HG03342 (cell line): ENCODE data around the gene MCTP1.
A peak's percentile ranks its signal among the peaks of the same experiment; 100 is the strongest.
"Not testable (repeated sequence)": the region's sequence is repeated elsewhere in the genome, so short reads cannot be mapped to it uniquely, and the experiment has no call there.

Experiments used
- ATAC-seq: cut with Tn5 transposase; IDR thresholded peaks from one replicate; pipeline ENCODE4 v1.9.1; 2021; ENCODE audit warnings: mild to moderate bottlenecking, moderate library complexity; ENCODE audit not compliant: unreplicated experiment

MCTP1 gene

DNA sequence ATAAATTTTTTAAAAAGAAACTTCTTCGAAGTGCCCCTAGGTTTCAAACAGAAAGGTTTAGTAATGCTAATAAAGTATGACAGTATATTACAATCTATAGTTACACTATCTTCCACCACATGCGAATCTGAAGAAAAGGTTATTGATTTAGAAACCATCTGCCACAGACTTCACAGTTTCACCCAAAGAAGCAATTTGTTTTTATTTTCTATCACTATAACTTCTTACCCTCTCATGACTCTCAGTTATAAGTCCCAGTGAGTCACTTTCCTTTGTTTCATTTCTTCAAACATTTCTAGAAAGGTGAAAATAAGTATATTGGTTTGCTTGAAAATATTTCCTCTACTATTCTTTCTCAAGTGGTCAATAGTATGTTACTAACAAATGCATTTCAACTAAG lies 93.6 kb downstream of the MCTP1 start:
- ATAC-seq: peak; percentile 80

DNA sequence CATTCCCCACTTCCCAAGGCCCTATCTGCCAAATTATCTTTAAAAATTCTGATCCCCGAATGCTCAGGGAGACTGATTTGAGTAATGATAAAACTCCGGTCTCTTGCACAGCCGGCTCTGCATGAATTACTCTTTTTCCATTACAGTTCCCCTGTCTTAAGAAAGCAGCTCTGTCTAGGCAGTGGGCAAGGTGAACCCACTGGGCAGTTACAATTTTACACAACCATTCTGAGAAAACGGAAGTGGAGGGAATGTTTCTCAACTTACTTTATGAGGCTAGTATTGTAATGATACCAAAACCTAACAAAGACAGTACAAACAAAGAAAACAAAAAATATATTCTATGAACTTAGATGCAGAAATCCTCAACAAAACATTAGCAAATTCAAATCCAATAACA lies 100.0 kb downstream of the MCTP1 start:
- ATAC-seq: no peak

DNA sequence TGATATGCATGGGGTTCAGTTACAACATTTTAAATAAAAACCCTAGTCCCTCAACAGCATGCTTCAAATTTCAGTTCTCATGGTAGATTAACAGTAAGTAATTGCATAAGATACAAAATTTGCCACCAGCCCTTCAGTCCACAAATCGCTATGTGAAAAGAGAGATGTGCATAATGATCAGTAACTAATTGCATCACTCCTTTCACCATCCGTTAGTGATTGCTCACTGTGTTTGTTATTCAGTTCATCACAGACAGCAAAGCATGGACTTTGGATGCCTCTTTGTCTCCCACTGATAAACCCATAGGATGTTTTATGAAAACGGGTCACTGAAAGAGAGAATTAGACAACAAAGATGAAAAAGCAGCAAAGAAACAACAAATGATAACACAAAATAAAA lies 103.2 kb downstream of the MCTP1 start:
- ATAC-seq: no peak

DNA sequence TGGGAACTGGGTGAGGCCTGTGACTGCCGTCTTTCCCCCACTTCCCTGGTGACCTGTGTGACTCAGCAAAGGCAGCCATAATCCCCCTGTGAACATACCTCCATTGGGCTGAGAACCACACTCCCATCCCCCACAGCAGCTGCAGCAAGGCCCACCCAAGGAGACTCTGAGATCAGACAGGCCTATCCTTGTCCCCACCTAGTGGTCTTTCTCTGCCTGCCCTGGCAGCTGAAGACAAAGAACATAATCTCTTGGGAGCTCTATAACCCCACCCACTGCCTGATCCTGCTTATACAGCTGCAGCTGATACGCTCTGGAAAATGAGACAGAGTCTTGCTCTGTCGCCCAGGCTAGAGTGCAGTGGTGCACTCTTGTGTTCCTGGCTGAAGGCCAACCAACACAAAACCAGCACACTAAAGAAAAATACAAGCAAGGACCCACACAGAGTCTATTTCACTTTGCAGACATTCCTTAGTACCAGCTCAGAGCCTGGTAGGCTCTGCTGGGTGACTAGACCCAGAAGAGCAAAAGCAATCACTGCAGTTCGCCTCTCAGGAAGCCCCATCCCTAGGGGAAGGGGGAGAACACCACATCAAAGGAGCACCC lies 106.7 kb downstream of the MCTP1 start:
- ATAC-seq: no peak

DNA sequence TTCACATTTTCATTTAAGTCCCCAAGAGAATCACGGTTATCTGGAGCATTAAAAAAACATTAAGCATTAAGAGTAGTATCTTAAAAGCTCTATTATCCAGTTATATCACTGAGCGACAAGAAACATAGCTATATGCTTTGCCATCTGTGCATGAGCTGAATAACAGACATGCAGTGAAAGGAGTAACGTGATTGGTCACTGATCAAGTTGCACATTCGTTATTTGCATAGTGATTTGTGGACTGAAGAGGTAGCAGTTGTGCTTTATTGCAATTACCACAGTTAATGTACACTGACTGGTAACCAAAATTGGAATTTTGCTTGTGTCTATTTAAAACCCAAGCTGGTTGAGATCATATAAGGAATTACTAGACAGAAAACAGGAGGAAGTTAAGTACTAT lies 107.4 kb downstream of the MCTP1 start:
- no peak for ATAC-seq

DNA sequence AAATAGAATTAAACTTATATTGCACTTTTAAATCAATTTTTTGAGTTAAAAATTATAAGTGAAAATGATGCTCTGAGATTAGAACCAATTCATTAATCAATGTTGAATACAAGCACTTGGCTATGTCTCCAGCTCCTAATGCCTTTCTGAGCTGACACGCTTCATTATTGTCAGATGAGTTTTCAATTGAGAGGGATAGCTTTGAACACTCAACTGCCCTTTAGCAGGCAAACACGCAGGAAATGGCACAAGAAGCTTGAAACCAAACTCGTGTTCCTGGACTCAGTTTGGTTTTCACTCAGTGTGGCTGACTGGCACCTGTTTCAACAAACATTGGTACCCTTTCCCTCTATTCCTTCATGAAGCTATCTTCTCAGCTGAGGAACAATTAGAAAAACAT lies 109.8 kb downstream of the MCTP1 start:
- no peak for ATAC-seq

DNA sequence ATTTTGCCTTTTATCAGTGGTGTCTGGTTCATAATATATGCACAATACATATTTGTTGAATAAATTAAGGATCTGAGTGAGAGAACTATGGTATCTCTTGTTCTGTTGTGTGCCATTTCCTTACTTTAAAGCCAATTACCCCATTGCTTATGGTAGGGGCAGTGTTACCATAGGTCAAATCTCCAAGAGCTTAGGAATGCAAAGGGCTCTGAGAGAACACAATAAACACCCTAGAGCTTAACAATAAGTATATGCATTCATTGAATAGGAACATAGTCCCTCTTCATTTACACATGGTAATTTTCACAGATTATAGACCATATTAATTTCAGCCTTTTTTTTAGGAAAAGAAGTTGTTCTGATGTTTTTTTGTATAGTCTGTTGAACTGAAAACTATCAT lies 112.2 kb downstream of the MCTP1 start:
- no peak for ATAC-seq

DNA sequence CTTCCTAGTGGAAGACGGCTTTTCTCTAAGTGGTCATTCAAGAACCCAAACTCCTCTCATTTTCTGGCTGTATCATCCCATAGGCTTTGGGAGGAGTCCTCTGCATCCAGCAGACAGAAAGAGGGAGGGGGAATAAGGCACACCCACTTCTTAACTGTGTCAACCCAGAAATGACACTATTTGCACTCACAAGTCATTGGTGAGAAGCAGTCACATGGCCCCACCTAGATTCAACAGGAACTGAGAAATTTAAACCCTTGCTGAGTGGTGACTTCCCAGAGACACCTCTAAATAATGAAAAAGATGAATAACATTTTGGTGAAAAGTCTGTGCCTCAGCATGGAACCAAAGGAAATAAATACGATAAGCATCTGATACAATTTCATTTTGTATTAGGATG lies 120.0 kb downstream of the MCTP1 start:
- no peak for ATAC-seq

DNA sequence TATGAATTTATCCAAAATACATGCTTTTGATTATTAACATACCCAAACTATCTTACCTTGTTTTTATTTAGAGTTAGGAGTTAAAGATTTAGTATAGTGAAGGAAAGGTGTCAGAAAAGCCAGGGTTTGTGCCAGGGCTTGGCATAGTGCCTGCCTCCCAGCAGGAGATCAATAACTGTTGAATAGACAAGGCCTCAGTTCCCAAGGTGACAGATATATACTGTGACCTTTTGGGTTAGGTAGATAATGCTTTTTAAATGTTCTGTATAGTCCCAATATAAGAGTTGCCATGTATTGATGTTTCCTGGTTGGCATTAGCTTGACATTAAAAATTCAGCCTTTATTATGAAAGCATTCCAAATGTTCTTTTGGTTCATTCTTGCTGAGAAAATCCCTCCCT lies 121.8 kb downstream of the MCTP1 start:
- ATAC-seq: no peak

DNA sequence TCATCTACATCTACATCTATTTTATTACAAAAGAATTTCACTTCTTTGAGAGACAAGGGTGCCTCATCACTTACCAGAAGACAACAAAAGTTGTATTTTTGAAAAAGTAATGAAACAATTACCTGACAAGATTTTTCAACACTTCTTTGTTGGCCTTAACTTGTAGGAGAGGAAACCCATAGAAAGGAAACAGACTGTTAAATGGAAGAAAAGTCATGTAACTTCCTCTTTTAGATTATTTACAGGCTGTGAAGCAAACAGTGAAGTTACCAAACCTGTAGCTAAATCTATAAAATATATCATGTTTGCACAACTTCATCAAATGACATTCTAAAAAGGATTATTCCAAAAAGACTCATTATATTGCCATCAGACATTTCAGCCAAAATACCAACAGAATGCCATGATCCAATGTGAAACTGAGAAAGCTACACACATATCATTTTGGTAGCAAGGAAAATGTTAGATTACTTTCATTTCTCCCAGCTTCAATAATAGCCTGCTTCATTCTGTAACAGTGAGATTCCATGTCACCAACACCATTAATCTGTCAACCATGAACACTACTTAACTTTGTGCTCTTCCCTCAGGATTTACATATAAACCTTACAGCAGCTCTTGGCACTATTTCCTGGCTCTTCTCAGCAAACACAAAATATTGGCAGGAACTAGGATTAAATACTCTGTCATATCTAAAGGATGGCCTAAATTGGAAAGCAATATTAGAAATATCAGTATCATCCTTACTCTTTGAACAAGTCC lies 122.5 kb downstream of the MCTP1 start:
- no peak for ATAC-seq

DNA sequence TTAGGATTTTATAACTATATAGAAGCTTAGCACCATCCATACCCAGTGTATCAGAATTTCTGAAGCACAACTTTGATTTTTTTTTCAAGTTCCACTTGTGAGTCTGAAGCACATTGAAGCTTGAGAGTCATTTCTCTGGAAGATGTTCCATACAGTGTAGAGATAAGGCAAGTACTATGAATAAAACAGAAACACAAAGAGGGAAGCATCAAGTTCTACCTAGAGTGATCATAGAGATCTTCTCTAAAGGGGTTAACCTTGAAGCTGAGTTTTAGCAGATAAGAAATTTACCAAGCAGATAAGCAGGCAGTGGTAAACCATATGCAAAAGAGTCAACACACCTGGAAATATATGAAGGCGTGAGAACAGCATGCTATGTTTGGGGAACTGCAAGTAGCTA lies 125.3 kb downstream of the MCTP1 start:
- ATAC-seq: no peak

DNA sequence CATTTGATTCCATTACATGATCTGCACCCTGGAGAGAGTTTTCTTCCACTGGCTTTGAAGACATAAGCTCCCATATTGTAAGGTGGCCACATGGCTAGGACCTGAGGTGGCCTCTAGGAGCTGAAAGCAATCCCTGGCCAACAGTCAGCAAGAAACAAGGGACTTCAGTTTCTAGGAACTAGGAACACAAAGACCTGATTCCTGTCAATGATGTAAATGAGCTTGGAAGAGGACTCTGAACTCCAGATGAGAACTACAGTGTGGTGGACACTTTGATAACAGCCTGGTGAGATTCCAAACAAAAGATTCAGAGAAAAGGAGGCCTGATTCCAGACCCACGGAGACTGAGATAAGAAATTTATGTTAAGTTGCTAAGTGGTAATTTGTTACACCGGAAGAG lies 129.0 kb downstream of the MCTP1 start:
- no peak for ATAC-seq

DNA sequence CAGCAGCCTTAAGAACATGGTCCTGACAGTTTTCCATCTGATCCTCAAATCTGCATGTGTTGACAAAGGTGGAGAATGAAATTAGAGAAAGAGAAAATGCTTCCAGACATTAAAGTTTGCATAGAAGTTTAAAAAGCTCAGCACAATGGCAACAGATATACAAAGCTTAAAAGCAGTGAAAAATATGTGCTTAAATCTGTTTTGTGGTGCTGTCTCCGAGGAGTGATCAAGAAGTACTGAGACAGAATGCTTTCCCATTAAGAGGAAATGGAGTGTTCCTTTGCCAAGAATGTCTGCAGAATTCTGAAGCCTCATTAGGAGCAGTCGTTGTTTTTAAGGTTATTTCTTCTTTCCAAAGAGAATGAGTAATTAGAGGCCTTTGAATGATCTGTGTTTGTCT lies 131.4 kb downstream of the MCTP1 start:
- ATAC-seq: no peak

DNA sequence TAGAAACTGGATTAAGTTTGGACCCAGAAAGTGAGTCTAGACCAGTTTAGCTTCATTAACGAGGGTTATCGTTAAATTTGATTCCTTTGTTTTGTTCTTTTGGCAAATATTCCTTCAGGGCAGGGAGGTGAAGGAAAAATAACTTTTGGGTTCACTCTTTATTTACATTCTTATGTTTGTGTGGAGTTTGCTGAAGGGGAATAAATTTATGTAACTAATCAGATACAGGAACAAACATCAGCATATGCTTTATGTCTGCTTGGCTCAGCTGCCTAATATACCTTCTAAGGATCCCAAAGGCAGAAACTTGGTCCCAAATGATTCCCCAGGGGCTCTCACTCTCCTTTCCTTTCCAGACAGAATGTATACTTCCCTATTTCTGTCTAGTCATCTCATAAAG lies 132.4 kb downstream of the MCTP1 start:
- no peak for ATAC-seq

DNA sequence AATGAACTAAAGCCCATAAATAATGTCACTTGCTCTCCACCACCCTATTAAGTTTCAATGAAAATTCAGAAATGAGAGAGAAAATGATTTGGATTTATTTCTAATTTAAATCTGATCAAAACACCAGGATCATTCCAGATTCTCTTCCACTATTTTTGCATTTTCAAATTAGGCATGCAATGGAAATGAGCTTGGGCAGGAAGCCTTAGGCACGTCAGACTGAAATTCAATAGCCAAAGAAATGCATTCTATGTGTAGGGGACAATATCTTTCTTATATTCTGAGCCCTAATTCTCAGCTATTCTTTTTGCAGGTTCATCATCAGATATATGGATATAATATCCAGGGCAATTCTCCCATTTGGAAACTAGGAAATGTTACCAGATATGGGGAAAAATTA lies 132.8 kb downstream of the MCTP1 start:
- ATAC-seq: no peak

DNA sequence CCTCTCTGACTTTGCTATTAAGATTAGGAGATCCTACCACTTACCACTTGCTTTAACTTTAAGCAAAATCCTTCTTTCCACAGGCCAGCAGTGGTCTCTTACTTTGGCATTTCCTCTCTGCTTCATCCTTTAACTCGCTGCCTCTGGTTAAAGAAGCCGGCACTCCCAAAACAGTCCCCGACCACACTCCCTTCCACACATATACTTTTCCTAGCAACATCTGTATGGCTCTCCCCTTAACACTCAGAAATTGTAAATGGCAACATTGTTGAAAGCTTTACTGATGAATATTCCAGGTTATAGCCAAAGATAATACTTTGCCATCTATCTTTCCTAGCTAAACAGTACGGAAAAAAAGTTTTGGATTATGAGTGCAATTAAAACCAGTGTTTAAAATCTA lies 133.2 kb downstream of the MCTP1 start:
- no peak for ATAC-seq

DNA sequence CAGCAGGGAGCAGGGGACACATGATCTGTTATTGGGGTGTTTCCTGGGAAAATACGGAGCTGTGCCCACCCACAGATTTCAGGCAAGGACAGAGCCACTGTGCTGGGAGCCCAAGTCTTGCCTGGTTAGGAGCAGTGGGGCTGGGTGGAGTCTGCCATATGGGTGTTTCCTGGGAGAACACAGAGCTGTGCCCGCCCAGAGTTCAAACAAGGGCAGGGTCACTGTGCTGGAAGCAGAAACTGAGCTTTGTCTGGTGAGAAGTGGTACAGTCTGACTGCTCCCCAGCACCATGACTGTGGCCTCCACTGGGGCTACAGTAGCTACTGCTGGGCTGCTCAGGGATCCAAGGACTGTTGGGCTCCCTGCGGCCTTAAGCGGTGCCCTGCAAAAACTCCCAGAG lies 135.5 kb downstream of the MCTP1 start:
- no peak for ATAC-seq

DNA sequence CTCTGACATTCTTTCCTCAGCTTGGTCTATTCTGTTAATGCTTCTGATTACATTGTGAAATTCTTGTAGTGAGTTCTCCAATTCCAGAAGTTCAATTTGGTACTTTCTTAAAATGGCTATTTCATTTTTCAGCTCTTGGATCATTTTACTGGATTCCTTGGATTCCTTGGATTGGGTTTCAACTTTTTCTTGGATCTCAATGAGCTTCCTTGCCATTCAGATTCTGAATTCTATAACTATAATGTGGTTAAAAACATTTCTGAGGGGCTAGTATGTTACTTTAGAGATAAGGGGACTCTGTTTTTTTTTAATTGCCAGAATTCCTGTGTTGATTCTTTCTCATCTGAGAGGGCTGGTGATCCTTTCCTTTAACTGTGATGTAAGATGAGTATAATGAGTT lies 136.4 kb downstream of the MCTP1 start:
- ATAC-seq: no peak

DNA sequence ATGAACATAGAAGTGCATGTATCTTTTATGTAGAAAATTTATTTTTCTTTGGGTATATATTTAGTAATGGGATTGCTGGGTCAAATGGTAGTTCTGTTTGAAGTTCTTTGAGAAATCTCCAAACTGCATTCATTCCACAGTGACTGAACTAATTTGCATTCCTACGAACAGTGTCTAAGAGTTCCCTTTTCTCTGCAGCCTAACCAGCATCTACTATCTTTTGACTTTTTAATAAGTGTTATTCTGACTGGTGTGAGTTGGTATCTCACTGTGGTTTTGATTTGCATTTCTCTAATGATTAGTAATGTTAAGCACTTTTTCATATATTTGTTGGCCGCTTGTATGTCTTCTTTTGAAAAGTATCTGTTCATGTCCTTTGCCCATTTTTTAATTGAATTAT lies 141.0 kb downstream of the MCTP1 start:
- ATAC-seq: not testable (repeated sequence)

DNA sequence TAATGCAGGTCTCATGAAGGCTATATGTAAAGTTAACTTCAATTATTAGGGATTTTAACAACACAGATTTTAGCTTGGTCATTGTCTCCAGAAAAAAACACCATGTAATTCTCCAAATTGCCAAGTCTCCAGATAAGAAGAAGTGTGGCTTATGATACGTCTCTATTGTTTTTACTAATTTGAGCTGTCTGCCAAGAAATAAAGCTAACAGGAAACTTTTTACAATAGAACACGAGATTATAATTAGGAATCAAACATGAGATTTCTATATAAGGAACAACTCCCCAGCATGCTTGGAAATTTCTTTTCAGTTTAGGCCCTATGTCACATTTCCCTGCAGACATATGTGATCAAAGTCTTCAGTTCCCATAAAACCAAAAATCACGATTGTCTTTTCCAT lies 142.7 kb downstream of the MCTP1 start:
- ATAC-seq: no peak

DNA sequence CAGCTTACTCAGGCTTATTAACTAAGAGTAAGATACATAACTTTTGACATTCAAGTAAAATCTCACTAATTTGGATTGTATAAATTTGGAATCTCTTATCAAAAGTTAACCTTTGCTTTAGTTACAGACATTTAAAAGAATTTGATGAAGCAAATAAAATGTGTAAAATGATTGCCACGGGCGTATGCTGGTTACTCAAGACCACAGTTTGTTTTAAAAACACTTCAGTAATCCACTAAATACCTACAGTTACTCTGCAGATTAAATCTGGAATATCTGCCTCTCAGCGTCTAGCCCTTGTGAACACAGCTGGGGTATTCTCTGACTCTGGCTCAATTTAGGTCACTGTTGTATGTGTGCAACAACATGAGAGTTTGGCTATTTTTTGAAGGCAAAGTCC lies 143.8 kb downstream of the MCTP1 start:
- no peak for ATAC-seq

DNA sequence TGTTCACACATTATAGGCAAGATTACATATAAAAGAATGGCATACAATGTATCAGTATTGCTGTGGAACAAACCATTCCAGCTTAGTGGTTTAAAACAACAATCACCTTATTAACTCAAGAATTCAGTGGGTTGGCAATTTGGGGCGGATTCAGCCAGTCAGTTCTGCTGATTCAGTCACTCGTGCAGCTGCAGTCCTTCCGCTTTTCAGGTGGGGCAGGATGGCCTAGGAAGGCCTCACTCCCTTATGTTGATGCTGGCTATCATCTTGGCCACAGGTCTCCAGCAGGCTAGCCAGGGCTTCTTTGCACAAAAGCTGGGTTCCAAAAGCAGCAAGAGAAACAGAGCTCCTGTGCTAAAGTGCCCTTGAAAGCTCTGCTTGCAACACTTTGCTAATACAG lies 150.6 kb downstream of the MCTP1 start:
- no peak for ATAC-seq

DNA sequence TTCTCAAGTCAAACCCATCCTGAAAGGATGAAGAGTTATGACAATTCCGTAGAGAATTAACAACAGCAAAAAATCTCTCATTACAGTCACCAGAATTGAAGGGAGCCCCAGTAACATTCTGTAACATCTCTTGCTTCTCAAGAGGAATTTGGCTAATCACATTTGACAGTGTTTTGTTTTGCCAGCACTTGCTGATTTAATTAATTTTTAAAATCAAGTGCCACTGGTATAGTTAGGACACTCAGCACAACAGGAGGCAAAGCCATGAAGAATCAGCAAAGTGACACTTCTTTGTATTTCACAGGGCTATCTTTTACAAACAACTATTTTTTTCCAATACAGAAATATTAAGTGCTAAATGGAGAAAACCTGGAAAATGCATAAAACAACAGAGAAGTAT lies 152.8 kb downstream of the MCTP1 start:
- ATAC-seq: no peak
